ENCODE measurements around the gene PDE4D. TPM values are rescaled to one million over a fixed set of nuclear protein-coding genes. Genes with fewer than 3 reads are reported as not detected.

The PDE4D gene
- total RNA-seq, 2 experiments from 2014 or later, result 164 to 175 TPM

DNA sequence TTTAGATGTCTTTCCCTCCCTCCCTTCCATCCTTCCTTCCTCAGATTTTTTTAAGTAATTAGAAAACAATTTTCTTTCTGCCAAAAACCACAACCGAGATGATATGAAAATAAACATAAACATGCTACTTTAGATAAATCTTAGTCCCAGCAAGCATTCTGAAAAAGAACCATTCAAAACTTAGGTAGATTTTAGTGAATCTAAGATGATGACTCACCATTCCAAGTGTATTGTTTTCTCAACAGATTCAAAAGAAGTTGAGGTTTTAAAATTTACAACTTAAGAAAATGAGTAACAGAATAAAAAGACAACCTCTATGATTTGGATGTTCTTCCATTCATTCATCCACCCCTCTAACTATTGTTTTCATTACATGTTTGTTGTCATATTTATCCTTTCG lies 465.1 kb downstream of the PDE4D start:
- Mint-ChIP-seq H3K27me3 (no peaks in the 10 kb centered on the region), H3K9me3 (no peaks in the 10 kb centered on the region), H3K4me1 (ENCODE audit: low read depth) (no peaks in the 10 kb centered on the region), H3K4me3 (no peak overlapping the region), H3K27ac (no peak overlapping the region), H3K36me3 (ENCODE audit: low read depth) (no peaks in the 10 kb centered on the region)
- no peak for ATAC-seq (ENCODE audit: poor library complexity)
- Histone ChIP-seq H3K27me3 (ENCODE audit: control insufficient read depth in 1 of 2, insufficient read depth in 2 of 2, low read length in 2 of 2) (no peaks in the 10 kb centered on the region), H3K9me3 (ENCODE audit: control insufficient read depth in 1 of 2, insufficient read depth in 1 of 2, low read length in 2 of 2) (no peaks in the 10 kb centered on the region), H3K4me1 (ENCODE audit: insufficient read depth, low read length) (no peaks in the 10 kb centered on the region), H3K36me3 (ENCODE audit: insufficient read depth, low read length) (no peaks in the 10 kb centered on the region), H3K4me3 (ENCODE audit: low read length) (no peak overlapping the region), H3K27ac (ENCODE audit: low read depth in 1 of 2, low read length in 2 of 2) (no peak overlapping the region)
- DNase-seq, result no peak
- ChIA-PET POLR2A (no interaction called here), CTCF (no interaction called here)
- intact Hi-C loops (cut with DNase I, micrococcal nuclease), result no loop called here
- no peak for TF ChIP-seq CTCF (IDR thresholded peaks at IDR 0.05)

DNA sequence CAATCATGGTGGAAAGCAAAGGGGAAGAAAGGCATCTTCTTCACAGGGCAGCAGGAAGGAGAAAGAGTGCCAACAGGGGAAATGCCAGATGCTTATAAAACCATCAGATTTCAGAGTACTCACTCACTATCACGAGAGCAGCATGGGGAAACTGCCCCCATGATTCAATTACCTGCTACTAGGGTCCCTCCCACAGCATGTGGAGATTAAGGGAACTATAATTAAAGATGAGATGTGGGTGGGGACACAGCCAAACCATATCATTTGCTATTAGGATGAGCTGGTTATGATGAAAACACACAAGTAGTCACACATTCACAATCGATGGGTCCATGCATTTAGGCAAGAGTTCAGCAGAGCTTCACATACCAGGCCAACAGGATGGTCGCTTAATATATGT lies 469.0 kb downstream of the PDE4D start:
- no peak overlapping the region for H3K27ac Mint-ChIP-seq
- Histone ChIP-seq H3K9me3 (ENCODE audit: control insufficient read depth in 1 of 2, insufficient read depth in 1 of 2, low read length in 2 of 2) (no peaks in the 10 kb centered on the region), H3K27ac (ENCODE audit: low read depth in 1 of 2, low read length in 2 of 2) (no peak overlapping the region), H3K36me3 (ENCODE audit: insufficient read depth, low read length) (no peaks in the 10 kb centered on the region), H3K27me3 (ENCODE audit: control insufficient read depth in 1 of 2, insufficient read depth in 2 of 2, low read length in 2 of 2) (no peaks in the 10 kb centered on the region), H3K4me3 (ENCODE audit: low read length) (no peak overlapping the region), H3K4me1 (ENCODE audit: insufficient read depth, low read length) (no peaks in the 10 kb centered on the region)
- ChIA-PET CTCF (no interaction called here), POLR2A (no interaction called here)
- no peak overlapping the region for H3K4me3 Mint-ChIP-seq
- no peak for ATAC-seq (ENCODE audit: poor library complexity)
- TF ChIP-seq CTCF (IDR thresholded peaks at IDR 0.05), result no peak
- H3K4me1 Mint-ChIP-seq (ENCODE audit: low read depth), result no peaks in the 10 kb centered on the region
- DNase-seq, result no peak
- intact Hi-C loops (cut with DNase I, micrococcal nuclease), result no loop called here
- H3K9me3 Mint-ChIP-seq, result no peaks in the 10 kb centered on the region
- no peaks in the 10 kb centered on the region for H3K36me3 Mint-ChIP-seq (ENCODE audit: low read depth)
- H3K27me3 Mint-ChIP-seq, result no peaks in the 10 kb centered on the region

DNA sequence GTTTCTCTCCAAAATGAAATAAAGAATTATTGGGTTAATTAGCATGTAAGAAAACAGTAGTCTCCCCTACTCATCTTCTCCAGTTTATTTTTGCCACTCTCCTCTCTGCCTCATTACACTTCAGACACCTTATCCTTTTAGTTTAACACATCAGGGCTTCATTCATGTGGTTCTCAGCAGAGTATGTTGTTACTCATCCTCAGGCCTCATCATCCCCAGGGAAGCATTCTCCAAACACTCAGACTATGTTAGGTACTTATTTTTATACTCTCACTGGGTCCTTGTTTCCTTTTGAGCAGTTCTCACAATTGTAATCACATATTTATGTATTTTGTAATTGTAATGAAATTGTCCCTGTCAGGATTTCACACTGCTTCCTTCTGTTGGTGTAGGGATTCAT lies 470.5 kb downstream of the PDE4D start:
- intact Hi-C loops (cut with DNase I, micrococcal nuclease), result no loop called here
- Histone ChIP-seq H3K4me1 (ENCODE audit: insufficient read depth, low read length) (no peaks in the 10 kb centered on the region), H3K27me3 (ENCODE audit: control insufficient read depth in 1 of 2, insufficient read depth in 2 of 2, low read length in 2 of 2) (no peaks in the 10 kb centered on the region), H3K27ac (ENCODE audit: low read depth in 1 of 2, low read length in 2 of 2) (no peak overlapping the region), H3K4me3 (ENCODE audit: low read length) (no peak overlapping the region), H3K36me3 (ENCODE audit: insufficient read depth, low read length) (no peaks in the 10 kb centered on the region), H3K9me3 (ENCODE audit: control insufficient read depth in 1 of 2, insufficient read depth in 1 of 2, low read length in 2 of 2) (no peaks in the 10 kb centered on the region)
- H3K36me3 Mint-ChIP-seq (ENCODE audit: low read depth), result no peaks in the 10 kb centered on the region
- H3K4me3 Mint-ChIP-seq, result no peak overlapping the region
- no peaks in the 10 kb centered on the region for H3K9me3 Mint-ChIP-seq
- ATAC-seq (ENCODE audit: poor library complexity) (no peak), DNase-seq (no peak)
- H3K27ac Mint-ChIP-seq, result no peak overlapping the region
- no peak for TF ChIP-seq CTCF (IDR thresholded peaks at IDR 0.05)
- ChIA-PET CTCF (no interaction called here), POLR2A (no interaction called here)
- H3K4me1 Mint-ChIP-seq (ENCODE audit: low read depth), result no peaks in the 10 kb centered on the region
- H3K27me3 Mint-ChIP-seq, result no peaks in the 10 kb centered on the region
